Liver (tissue), 3 donors: ENCODE data around the gene SETD3.

Experiments used
- CTCF ChIP-seq: fragments of 150-350 bp; IDR thresholded peaks from 2 replicates; pipeline ENCODE4 v1.5.1; 2017; ENCODE audit warnings: improper control_type of control experiment, low read depth, low read length; ENCODE audit not compliant: missing input control
- GABPA ChIP-seq, 2 donors: IDR thresholded peaks in 1 of 2; conservative IDR thresholded peaks in 1 of 2; 2 replicates each; pipeline ENCODE4 v1.6.1; 2016; ENCODE audit warnings: antibody characterized with exemption in 2 of 2, mild to moderate bottlenecking in 1 of 2, moderate library complexity in 1 of 2
- HNF4A ChIP-seq, 2 donors: conservative IDR thresholded peaks; 2 replicates each; pipeline ENCODE4 v1.6.1; 2016; ENCODE audit warnings: antibody characterized with exemption in 2 of 2, mild to moderate bottlenecking in 2 of 2
- JUND ChIP-seq, 2 donors: IDR thresholded peaks; 2 replicates each; pipeline ENCODE4 v1.6.1; 2016; ENCODE audit warnings: antibody characterized with exemption in 2 of 2
- RAD21 ChIP-seq, 2 donors: IDR thresholded peaks; 2 replicates each; pipeline ENCODE4 v1.6.1; 2016; ENCODE audit warnings: antibody characterized with exemption in 2 of 2, mild to moderate bottlenecking in 2 of 2
- REST ChIP-seq: IDR thresholded peaks from 2 replicates; pipeline ENCODE4 v1.6.1; 2016; ENCODE audit warnings: antibody characterized with exemption, mild to moderate bottlenecking
- SP1 ChIP-seq: IDR thresholded peaks from 2 replicates; pipeline ENCODE4 v1.6.1; 2018; ENCODE audit warnings: antibody characterized with exemption, mild to moderate bottlenecking
- TAF1 ChIP-seq: conservative IDR thresholded peaks from 2 replicates; pipeline ENCODE4 v1.6.1; 2016; ENCODE audit warnings: antibody characterized with exemption, mild to moderate bottlenecking
- YY1 ChIP-seq: IDR thresholded peaks from 2 replicates; pipeline ENCODE4 v1.6.1; 2016; ENCODE audit warnings: antibody characterized with exemption, mild to moderate bottlenecking
- ZBTB33 ChIP-seq: IDR thresholded peaks from 2 replicates; pipeline ENCODE4 v1.6.1; 2016; ENCODE audit warnings: antibody characterized with exemption
- donor health status: healthy.
- donor health status: healthy.

GRCh38 chr14:99352688-99353280 lies 127.9 kb downstream of the SETD3 start:
- TF ChIP-seq JUND (IDR thresholded peaks at IDR 0.05) (no peak), SP1 (no peak), CTCF (no peak), ZBTB33 (no peak), HNF4A (conservative IDR thresholded peaks at IDR 0.05) (no peak), GABPA (IDR thresholded peaks at IDR 0.05 in 1 of 2, conservative IDR thresholded peaks at IDR 0.05 in 1 of 2) (no peak), TAF1 (no peak), RAD21 (IDR thresholded peaks at IDR 0.05) (no peak), YY1 (no peak), REST (no peak)
